GM19238 (cell line): ENCODE measurements around the gene CDH12.
"Not testable (repeated sequence)": the region's sequence is repeated elsewhere in the genome, so short reads cannot be mapped to it uniquely, and the experiment has no call there.

Experiments
- DNase-seq: peaks from one replicate; pipeline ENCODE4 v3.0.0; 2011; ENCODE audit warnings: low spot score; ENCODE audit not compliant: insufficient read length

CDH12 gene

DNA sequence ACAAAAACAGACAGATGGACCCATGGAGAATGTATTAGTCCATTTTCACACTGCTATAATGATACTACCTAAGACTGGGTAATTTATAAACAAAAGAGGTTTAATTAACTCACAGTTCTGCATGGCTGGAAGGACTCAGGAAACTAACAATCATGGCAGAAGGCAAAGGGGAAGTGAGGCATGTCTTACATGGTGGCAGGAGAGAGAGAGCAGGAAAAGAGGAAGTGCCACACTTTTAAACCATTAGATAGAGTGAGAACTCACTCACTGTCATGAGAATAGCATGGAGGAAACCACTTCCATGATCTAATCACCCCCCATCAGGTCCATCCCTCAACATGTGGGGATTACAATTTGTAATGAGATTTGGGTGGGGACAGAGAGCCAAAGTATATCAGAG is 808.9 kb downstream of the CDH12 start:
- DNase-seq: no peak

DNA sequence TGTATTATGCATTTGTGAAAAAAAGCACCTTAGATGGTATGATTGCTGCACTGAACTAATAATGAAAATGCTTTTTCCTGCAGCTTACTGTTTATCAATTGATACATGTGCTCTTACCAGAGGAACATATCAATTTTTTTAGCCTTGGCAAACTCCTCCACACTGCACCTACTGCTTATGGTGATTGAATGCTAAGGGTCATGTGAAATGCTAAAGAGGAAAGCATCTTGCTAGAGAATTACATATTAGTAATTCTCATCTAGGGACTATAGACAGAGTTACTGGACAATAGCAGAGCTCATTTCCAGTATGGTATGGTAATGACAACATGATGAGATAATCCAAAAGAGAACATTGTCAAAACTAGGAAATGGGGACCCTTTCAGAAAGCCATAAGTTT is 817.1 kb downstream of the CDH12 start:
- DNase-seq: no peak

DNA sequence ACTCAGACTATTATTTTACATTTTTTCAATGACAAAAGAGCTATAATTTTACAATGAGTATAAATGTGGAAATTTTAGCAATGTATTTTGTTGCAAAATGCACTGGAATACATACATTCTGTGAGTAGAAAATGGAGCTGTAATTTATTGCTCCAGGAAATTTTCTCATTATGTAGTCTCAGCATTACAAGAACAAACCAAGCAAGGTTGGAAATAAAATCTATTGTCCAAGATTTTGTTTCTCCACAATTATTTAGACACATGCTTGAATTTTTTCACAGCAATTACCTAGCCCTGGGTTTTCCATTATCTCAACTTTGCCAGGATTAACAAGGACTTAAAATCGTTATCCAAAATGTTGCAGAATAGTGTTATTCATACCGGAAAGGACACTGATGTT is 820.1 kb downstream of the CDH12 start:
- DNase-seq: no peak

DNA sequence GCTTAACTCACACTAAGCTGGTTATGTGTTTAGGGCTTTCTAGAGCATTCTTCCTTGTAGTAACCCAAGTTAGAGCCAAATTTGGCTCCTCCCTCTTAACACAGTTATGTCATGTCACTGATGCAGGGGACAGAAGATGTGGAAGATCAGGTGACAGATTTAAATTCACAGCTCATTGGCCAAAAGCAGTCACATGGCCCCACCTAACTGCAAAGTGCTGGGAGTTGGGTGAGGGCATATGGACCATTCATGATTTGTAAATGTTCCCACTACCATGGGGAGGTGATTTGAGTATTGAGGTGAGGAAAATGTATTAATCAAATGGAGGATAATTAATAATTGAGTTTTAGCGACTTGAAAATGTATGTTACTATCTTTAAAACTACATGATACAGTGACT is 829.4 kb downstream of the CDH12 start:
- DNase-seq: no peak

DNA sequence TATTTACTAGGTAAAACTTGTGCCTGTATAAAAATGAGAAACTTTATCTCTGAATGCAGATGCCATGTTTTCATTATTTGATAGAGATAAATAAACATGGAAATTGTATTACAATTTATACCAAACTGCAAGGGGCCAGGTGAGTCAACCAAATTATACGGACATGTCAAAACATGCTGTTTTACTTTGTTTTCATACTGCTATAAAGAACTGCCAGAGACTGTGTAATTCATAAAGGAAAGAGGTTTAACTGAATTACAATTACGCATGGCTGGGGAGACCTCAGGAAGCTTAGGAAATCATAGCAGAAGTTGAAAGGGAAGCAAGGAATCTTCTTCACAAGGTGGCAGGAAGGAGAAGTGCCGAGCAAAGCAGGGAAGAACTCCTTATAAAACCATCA is 840.3 kb downstream of the CDH12 start:
- DNase-seq: not testable (repeated sequence)

DNA sequence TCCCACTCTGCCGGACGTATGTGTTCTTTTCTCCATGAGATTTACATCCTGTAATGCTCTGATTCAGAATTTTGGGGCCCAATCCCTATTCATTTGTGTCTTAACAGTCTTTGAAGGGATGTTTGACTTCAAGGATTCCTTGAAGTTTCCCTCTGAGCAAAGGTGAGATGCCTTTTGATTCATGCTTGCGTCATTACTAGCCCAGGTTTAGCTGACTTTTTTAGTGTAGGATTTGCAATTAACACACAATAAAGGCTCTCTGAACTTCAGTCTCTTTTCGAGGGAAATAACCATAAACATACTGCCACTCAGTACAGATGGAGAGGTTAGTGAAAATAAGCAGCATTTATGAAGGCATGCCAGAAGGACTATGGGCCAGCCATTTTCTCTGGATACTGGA is 842.3 kb downstream of the CDH12 start:
- not testable (repeated sequence) for DNase-seq

DNA sequence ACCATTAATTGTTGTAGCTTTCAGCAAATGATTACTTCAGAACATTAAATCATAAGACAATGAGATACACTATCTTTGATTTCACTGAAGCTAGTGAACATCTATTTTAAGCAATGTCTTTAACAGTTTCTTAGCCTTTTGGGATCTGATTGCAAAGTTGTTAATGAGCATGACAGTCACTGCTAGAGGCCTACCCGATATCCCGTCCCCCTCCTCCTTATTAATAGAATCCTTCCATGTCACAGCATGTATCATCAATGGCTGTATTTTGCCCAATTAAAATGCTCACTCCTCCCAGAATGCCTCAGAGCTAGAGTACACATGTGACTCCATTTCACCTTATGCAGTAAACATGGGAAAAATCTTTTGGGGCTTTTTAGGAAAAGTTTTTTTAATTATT is 852.0 kb downstream of the CDH12 start:
- not testable (repeated sequence) for DNase-seq

DNA sequence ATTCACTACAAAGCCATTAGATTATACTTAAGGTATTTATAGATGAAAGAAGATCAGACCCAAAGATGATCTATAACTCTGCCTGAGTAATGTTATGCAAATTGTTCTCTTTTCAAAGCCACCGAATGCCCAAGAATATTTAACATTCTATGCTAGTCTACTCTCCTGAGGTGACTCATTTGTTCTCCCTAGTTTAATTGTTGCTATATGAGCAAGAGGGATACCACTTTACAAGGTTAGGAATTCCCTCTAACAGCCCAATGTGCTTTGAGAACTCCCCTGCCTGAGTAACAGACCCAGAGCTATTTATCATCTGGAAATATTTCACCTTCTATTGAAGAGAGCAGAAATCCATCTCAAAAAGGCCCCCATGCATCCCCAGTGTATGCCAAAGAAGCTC is 867.3 kb downstream of the CDH12 start:
- not testable (repeated sequence) for DNase-seq

DNA sequence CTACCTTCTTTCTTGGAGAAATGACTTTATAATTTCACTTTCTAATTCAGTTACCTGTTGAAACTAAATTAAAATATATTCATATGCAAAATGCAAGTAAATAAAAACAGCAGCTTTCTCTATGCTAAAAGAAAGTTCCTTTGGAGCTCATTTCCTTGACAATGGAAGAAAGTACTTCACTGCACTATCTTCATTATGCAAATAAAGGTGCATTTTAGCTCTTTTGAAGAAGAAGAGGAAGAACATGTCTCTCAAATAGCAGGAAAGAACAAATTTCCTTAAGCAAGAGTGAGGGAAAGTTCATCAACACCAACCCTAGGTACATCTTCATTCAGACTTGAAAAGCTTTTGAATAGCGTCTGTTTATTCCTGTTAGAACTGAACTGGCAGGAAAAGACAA is 901.6 kb downstream of the CDH12 start:
- DNase-seq: not testable (repeated sequence)

DNA sequence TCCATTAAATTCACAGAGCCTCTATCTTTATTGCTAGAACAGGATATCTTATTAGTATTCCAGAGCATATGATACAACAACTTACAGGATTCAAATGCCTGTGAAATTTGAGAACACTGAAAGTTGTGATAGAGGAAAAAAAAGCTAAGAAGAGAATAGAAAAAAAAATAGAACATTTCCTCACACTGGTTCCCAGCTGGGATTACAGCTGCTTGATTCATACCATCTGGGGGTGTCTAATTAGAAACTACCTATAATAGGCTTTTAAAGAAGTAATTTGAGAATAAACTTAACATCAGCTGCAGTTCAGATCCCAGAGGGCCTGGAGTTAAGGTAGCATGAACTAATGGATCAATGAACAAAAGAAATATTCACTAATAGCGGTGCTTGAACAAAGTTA is 922.0 kb downstream of the CDH12 start:
- DNase-seq: no peak

DNA sequence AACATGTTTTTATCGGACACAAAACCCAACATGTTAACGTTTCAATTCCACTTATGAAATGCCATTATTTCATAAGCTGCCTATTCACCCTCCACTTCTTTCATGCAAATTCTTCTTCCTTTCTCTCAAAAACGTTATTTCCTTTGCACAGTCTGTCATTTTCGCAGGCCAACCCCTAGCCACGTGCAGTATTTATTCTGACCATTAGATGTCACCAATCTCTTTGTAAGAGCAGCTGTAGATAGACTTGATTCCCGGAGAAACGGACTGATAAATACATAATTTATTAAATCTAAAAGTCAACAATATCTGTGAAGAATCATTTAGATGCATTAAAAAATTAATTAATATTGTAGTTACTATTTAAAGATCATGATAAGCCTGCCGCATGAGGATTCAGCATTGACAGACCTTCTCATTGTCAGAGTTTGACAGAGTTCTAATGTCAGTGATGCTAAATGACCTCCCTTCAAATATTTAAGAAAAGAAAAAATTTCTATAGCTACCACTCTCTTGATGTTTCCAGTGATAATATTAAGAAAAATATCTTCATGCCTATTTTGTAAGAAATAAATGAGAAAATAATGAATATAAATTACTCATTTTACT is 933.6 kb downstream of the CDH12 start:
- DNase-seq: peak; percentile 2

DNA sequence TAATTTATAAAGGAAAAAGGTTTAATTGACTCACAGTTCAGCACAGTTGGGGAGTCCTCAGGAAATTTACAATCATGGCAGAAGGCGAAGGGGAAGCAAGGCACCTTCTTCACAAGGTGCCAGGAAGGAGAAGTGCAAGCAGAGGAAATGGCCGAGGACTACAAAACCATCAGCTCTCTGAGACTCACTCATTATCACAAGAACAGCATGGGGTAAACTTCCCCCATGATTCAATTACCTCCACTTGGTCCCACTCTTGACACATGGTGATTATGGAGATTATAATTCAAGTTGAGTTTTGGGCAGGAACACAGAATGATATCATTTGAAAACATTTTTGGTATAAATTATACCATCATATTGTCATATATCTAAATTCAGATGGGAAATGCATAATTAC is 934.7 kb downstream of the CDH12 start:
- DNase-seq: no peak

DNA sequence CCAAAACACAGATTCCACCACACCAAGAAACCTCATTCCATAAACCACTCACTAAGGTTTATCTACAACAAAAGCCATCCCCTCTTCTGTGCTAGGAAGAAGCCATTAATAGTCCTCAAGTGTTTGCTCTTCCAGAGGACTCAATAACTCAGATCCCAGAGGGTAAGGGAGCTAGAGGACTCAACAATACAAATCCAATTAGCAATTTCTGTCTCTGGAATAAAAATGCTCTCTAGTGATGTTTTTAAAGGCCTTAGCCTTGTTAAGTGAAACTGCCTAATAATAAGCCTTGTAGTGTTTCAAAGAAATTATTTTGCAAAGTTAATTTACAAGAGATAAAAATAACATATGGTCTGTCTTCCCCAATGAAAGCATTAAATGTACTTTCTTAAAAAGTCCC is 942.4 kb downstream of the CDH12 start:
- no peak for DNase-seq

DNA sequence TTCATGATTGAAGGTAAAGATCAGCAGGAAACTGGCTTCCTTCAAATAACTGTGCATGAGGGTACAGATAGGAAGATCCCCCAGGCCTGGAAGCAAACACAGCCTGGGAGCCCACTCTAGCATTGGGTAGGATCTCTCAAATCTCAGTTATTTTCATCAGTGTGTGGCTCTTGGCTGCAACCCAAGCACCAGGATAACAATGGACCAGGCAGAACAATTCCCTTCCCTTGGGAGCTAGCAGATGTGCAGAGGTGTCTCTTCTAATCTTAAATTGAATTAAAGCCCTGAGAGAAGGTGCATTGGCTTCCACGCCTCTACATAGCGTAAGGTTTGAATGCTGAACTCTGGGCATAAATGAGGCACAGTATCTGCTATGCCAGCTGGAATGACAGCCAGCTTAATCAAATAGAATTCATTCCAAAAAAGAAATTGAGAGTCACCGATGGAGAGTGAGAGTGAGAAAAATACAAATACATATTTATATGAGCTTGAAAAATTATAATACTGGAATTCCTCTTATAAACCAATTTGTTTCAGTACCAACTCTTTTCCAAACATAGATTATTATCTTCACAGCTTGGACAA is 957.3 kb downstream of the CDH12 start:
- DNase-seq: no peak

DNA sequence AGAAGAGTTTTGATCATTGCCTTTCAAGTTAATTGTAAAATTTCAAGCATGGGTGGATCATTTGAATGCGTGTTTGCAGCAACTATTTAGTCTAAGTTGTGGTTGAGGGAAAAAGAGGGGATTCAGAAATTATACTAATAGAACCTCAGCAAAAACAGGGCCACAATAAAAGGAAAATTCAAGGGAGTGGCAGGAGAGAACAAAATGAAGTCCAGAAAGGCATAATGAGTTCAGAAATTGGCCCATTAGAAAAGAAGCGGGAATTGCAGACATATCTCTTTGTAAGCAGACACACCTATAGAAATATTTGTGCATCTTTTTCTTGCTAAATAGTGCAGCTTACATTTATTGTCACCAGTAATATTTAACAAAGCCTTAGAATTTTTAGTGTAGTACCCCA is 960.0 kb downstream of the CDH12 start:
- DNase-seq: no peak

DNA sequence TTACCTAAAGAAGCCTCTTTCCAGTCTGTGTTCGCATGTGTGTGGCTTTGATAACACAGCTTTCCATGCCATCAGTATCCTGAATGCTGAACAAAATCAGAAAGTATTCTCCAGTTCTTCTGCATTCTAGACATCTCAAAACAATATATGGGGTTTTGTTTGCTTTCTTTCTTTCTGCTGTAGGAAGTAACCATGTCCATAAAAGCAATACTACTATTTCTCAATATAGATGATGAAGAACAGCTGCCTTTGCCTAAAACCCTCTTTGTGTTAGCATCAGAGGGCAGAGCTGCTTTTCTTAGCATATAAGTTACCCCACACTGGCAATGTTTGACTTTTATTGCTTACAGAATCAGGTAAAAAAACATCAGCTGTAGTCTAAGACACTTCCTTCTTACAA is 963.6 kb downstream of the CDH12 start:
- DNase-seq: no peak

DNA sequence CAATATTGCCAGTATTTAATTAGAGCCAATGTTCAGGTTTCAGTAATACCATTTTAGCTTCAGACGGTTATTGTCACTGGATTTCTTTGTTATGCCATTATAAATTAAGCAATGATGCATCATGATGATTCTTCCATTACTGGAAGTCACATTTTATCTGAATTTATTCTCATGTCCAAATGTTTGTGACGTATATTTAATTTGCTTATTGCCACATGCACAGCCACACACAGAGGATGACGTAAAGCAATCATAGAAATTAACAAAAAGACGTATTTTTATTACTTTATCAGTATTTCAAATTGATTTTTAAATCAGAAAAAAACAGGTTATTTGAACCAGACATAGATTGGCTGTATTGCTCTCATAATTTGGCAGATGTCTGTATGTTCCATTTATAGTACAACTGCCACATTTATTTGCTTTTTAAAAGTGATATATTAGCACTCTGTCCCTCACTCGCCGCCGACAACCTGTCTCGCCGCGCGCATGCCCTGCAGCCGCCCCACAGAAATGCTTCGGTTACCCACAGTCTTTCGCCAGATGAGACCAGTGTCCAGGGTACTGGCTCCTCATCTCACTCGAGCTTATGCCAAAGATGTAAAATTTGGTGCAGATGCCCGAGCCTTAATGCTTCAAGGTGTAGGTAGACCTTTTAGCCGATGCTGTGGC is 970.9 kb downstream of the CDH12 start:
- no peak for DNase-seq

DNA sequence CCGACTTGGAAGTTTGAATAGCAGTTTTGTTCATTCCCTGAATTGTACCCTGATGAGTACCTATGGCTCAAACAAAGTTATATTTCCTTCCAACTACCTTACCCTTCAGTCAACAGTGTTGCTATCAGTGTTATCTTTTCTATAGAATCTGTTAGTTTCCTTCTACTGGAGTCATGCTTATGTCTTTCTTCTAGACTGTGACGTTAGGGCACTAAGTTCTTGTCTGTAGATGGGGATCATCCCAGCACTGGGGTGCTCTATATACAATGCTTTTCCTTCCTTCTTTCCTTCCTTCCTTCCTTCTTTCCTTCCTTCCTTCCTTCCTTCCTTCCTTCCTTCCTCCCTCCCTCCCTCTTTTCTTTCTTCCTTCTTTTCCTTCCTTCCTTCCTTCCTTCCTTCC is 973.0 kb downstream of the CDH12 start:
- DNase-seq: no peak

DNA sequence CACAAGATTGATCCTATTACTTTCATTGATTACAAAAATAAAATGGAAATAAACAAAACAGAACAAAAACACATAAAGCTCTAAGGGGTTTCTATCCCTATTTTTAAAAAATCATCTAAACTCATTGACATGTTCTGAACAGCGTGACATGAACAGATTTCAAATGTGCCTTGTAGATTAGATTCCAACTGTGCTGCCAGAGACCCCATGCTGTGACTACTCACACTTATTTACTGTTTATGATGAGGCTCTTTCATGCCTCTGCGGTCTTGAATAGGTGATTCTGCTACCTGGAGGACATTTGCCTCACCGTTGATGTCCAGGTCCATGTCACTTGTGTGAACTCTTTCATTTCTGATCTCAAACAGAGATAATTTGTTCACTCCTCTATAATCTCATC is 990.2 kb downstream of the CDH12 start:
- no peak for DNase-seq

DNA sequence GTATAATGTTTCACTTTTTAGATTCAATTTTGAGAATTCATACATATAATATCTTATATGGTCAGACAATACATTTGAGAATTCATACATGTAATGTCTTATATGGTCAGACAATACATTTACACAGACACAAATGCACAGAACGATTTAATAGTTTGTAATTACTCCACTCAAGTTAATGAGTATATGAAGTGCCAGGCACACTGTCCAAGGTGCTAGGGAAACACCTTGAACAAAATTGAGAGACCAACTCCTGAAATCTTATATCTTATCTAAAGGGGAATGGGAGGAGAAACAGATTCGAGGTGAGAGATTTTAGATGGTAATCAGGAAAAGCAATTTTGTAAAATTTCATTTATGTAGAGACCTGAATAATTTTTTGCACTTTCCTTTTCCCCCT is 994.7 kb downstream of the CDH12 start:
- DNase-seq: no peak

DNA sequence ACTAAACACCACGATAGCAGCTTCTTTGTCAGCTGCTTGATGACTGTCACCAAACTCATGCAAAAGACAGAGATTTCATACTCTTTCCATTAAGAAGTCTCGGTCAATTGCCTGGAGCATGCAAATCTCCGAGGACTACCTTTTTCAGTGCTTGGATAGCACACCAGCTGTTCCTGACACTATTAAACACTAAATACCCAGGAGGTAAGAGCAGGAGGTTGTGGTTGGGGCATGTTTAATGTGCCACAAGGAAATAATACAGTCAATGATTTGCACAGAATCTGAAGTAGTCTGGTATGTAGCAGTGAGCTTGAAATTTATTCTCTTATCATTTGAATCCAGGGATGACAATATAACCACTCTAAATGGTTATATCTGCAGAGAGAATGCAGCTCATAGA is 996.2 kb downstream of the CDH12 start:
- DNase-seq: no peak

DNA sequence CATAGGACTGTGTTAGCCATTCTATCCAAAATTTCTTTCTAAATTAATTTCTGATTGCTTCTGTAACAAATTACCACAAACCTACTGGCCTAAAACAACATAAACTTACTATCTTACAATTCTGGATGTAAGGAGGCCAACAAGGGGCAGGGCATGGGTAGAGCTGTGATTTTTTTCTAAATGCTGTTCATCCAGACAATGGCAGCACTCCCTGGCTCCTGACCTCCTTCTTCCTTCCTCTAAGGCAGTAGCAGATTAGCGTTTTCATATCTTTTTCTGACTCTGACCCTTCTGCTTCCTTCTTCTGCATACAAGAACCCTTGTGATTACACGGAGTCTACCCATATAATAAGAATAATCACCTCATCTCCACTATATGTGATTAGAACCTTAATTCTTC is 1005.8 kb downstream of the CDH12 start:
- no peak for DNase-seq

DNA sequence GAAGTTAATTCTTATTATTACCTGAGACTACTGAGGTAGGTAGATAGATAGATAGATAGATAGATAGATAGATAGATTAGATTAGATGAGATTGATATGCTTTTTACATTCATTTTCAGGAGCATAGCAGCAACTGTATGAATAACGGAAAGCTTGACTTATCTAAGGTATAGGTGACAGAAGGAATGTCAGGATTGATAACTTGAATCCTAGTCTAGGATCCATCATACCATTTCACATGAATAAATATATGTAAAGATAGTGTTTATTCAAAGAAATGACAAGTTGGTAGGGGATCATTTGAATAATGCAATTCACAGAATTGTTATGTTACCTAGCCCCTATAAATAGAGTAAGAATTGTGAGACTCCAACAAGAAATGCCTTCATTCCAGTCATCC is 1008.2 kb downstream of the CDH12 start:
- no peak for DNase-seq
